Endothelial cell of umbilical vein (primary cell): ENCODE measurements around the gene DOK1. TPM values are rescaled to one million over a fixed set of nuclear protein-coding genes. Genes with fewer than 3 reads are reported as not detected.

Experiments used
- BruUV-seq: library from RNA; stranded (reverse); fragments of 400-500 nt; replicated peaks from 2 replicates; lab custom pipeline; 2021; lab: Mats Ljungman, UMichigan
- CTCF ChIA-PET: fragments of 300-600, 350-600 bp; sonication (Branson Sonifier 250); formaldehyde crosslinking; loops from one replicate; lab custom pipeline; 2021; ENCODE audit warnings: antibody characterized with exemption, inconsistent platforms; lab: Charles Lee
- POLR2A ChIA-PET: fragments of 300-600, 350-600 bp; sonication (Branson Sonifier 250); formaldehyde crosslinking; loops from one replicate; lab custom pipeline; 2021; ENCODE audit warnings: antibody characterized with exemption, inconsistent platforms; lab: Charles Lee
- DNase-seq: peaks from one replicate; pipeline ENCODE4 v3.0.0-alpha.2; 2011; ENCODE audit warnings: low read depth, low spot score
- FAIRE-seq: peaks from 2 replicates; lab custom pipeline; 2011; peaks lifted over from hg19 to GRCh38; lab: Jason Lieb, UNC
- H2AFZ ChIP-seq: 2 replicates; pipeline ENCODE4 v1.6.0; 2012; ENCODE audit warnings: low read depth, low read length, control low read depth, inconsistent platforms
- H3K27ac ChIP-seq: 2 replicates; pipeline ENCODE4 v1.5.1; 2011; ENCODE audit warnings: low read depth, mild to moderate bottlenecking, control low read depth, low read length, moderate library complexity; ENCODE audit not compliant: insufficient read depth
- H3K27me3 ChIP-seq, 2 experiments: 2 replicates each; pipeline versions ENCODE4 v1.6.0 to v1.6.1; 2011; ENCODE audit warnings: low read length in 2 of 2, mixed read lengths in 1 of 2; ENCODE audit not compliant: control insufficient read depth in 2 of 2, insufficient read depth in 2 of 2
- H3K36me3 ChIP-seq, 2 experiments: 2 replicates in 1 of 2; 3 replicates in 1 of 2; pipeline ENCODE4 v1.5.1; 2011; ENCODE audit warnings: low read length in 2 of 2, mild to moderate bottlenecking in 1 of 2, moderate library complexity in 1 of 2; ENCODE audit not compliant: control insufficient read depth in 2 of 2, insufficient read depth in 2 of 2; ENCODE audit errors: extremely low read depth in 1 of 2
- H3K4me1 ChIP-seq: 3 replicates; pipeline ENCODE4 v1.5.1; 2011; ENCODE audit warnings: mild to moderate bottlenecking, low read length; ENCODE audit not compliant: control insufficient read depth, insufficient read depth; ENCODE audit errors: extremely low read depth
- H3K4me2 ChIP-seq: 2 replicates; pipeline ENCODE4 v1.6.1; 2011; ENCODE audit warnings: low read length, control low read depth, mixed read lengths; ENCODE audit not compliant: insufficient read depth
- H3K4me3 ChIP-seq, 3 experiments: fragments of 200-600 bp in 1 of 3; sonication (generic), shearing (Covaris generic) in 1 of 3; replicated peaks in 1 of 3; 2 replicates each; pipeline ENCODE4 v1.5.1; 2011 to 2016; ENCODE audit warnings: control low read depth in 3 of 3, low read length in 3 of 3, mild to moderate bottlenecking in 2 of 3, inconsistent platforms in 1 of 3, low read depth in 1 of 3, moderate library complexity in 1 of 3; ENCODE audit not compliant: insufficient read depth in 1 of 3
- H3K79me2 ChIP-seq: 2 replicates; pipeline ENCODE4 v1.6.0; 2012; ENCODE audit warnings: low read length, inconsistent platforms; ENCODE audit not compliant: control insufficient read depth, insufficient read depth
- H3K9ac ChIP-seq: replicated peaks from 2 replicates; pipeline ENCODE3; 2011; ENCODE audit warnings: low read length, control low read depth; ENCODE audit not compliant: insufficient read depth; ENCODE audit errors: extremely low read depth
- H3K9me1 ChIP-seq: replicated peaks from 3 replicates; pipeline ENCODE4 v1.6.0; 2011; ENCODE audit warnings: mild to moderate bottlenecking, low read length; ENCODE audit not compliant: control insufficient read depth, insufficient read depth; ENCODE audit errors: extremely low read depth
- H3K9me3 ChIP-seq: replicated peaks from 2 replicates; pipeline ENCODE4 v1.5.1; 2012; ENCODE audit warnings: low read length, inconsistent platforms; ENCODE audit not compliant: control insufficient read depth, insufficient read depth
- H4K20me1 ChIP-seq: replicated peaks from 2 replicates; pipeline ENCODE3; 2011; ENCODE audit warnings: mild to moderate bottlenecking, low read length; ENCODE audit not compliant: control insufficient read depth, insufficient read depth; ENCODE audit errors: extremely low read depth
- EZH2 ChIP-seq: IDR thresholded peaks from 2 replicates; pipeline ENCODE4 v1.6.1; 2012; ENCODE audit warnings: borderline replicate concordance, low read depth, mild to moderate bottlenecking, moderate library complexity, low read length, inconsistent platforms; ENCODE audit not compliant: severe bottlenecking
- FOS ChIP-seq: IDR thresholded peaks from 2 replicates; pipeline ENCODE4 v1.6.1; 2011; ENCODE audit warnings: mild to moderate bottlenecking, low read length, moderate library complexity, borderline replicate concordance; ENCODE audit not compliant: insufficient read depth
- GATA2 ChIP-seq: IDR thresholded peaks from 2 replicates; pipeline ENCODE4 v1.7.0; 2011; ENCODE audit warnings: low read depth, mild to moderate bottlenecking, moderate library complexity, mixed read lengths, low read length; ENCODE audit not compliant: insufficient read length, insufficient read depth
- JUN ChIP-seq: IDR thresholded peaks from 2 replicates; pipeline ENCODE4 v1.6.1; 2011; ENCODE audit warnings: borderline replicate concordance, low read depth; ENCODE audit not compliant: insufficient read length, insufficient read depth
- MYC ChIP-seq: IDR thresholded peaks from one replicate; pipeline ENCODE4 v1.6.1; 2011; ENCODE audit warnings: mild to moderate bottlenecking, low read depth, low read length
- POLR2A ChIP-seq: IDR thresholded peaks from 2 replicates; pipeline ENCODE4 v1.6.1; 2012; ENCODE audit warnings: low read depth, mild to moderate bottlenecking, control low read depth, low read length
- POLR2AphosphoS5 ChIP-seq: IDR thresholded peaks from 2 replicates; pipeline ENCODE4 v1.6.1; 2012; ENCODE audit warnings: low read depth, mild to moderate bottlenecking, control low read depth, low read length, moderate library complexity; ENCODE audit not compliant: insufficient read depth
- dilution Hi-C: fragments of 300-500 bp; cut with MboI; formaldehyde crosslinking; loops from one replicate; pipeline ENCODE4 v1.15.0; 2019; ENCODE audit warnings: low sequenced_read_pairs; ENCODE audit not compliant: extremely low pct_ligation_motif_present
- intact Hi-C: fragments of 100-400 bp; cut with micrococcal nuclease; formaldehyde crosslinking; loops from one replicate; pipeline ENCODE4 v1.10.0; 2022
- polyA plus RNA-seq, 4 experiments: library from polyadenylated mRNA; depleted of rRNA in 3 of 4; stranded (reverse) in 3 of 4; unstranded in 1 of 4; fragments of >200 nt; gene quantifications; 2 replicates each; pipeline versions ENCODE4 v1.2.1 to v1.2.3, GENCODE V29; 2011 to 2012; ENCODE audit warnings: missing spikeins in 1 of 4
- total RNA-seq: library from RNA; stranded (reverse); gene quantifications from 2 replicates; pipeline ENCODE4 v1.2.3, GENCODE V29; 2021
- TF ChIP-seq, protein P1 (sequence below): IDR thresholded peaks from 2 replicates; pipeline ENCODE4 v1.6.1; 2011; ENCODE audit not compliant: insufficient read depth, insufficient read length
- TF ChIP-seq, protein P2 (sequence below), 2 donors: IDR thresholded peaks; 1 replicate in 1 of 2; 2 replicates in 1 of 2; pipeline ENCODE4 v1.5.1; 2011; ENCODE audit warnings: low read length in 2 of 2, mild to moderate bottlenecking in 2 of 2, moderate library complexity in 2 of 2, control low read depth in 1 of 2, inconsistent platforms in 1 of 2, low read depth in 1 of 2; ENCODE audit not compliant: insufficient read depth in 1 of 2; ENCODE audit errors: extremely low read depth in 1 of 2

Gene DOK1
- total and polyA plus RNA-seq, 2 donors (not counting 3 experiments of a cell fraction or from before 2014, with no cell fraction given), result 10.4 to 12.7 TPM

DNA sequence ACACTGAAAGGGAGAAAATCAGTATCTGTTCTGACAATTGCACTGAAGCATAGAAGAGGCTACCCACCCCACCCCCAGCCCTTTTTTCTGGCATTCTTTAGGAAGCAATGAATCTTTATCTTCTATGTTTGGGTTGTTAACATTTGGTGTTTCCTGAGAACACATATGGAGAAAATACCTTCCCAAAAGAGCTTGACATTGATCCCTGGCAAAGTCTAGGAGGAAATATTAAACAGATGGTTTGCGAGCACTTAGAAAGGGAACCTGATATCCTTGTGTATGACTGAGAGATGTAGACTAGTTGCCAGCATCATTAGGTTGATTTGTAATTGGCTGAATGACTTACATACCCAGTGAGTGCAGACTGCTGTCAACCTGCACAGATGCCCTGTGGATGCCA, 42.9 kb downstream of the DOK1 start:
- intact Hi-C loops, result no loop called here
- Histone ChIP-seq H3K27ac (no peak overlapping the region), H3K79me2 (no peaks in the 10 kb centered on the region), H2AFZ (no peak overlapping the region), H3K4me3 (no peak overlapping the region), H3K9me3 (no peaks in the 10 kb centered on the region), H3K27me3 (peaks cover 12 to 43% of the 10 kb centered on the region in 2 experiments), H3K9ac (no peak overlapping the region), H3K36me3 (no peaks in the 10 kb centered on the region), H3K9me1 (no peaks in the 10 kb centered on the region), H3K4me2 (no peak overlapping the region), H3K4me1 (no peaks in the 10 kb centered on the region), H4K20me1 (no peaks in the 10 kb centered on the region)
- FAIRE-seq (no peak), DNase-seq (no peak)
- ChIA-PET POLR2A (no interaction called here), CTCF (interaction anchor here (1.4 kb wide), 1 partner anchor 8 kb away, joined by 3 read pairs; no protein-coding TSS in a partner anchor)
- BruUV-seq, result no TSS peak
- dilution Hi-C loops, result no loop called here
- no peak for TF ChIP-seq MYC
- TF ChIP-seq EZH2, result no peak
- no peak for TF ChIP-seq FOS
- TF ChIP-seq, protein P1, sequence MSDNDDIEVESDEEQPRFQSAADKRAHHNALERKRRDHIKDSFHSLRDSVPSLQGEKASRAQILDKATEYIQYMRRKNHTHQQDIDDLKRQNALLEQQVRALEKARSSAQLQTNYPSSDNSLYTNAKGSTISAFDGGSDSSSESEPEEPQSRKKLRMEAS, result no peak
- TF ChIP-seq POLR2AphosphoS5, result no peak
- no peak for TF ChIP-seq GATA2
- no peak for TF ChIP-seq POLR2A
- TF ChIP-seq, protein P2, sequence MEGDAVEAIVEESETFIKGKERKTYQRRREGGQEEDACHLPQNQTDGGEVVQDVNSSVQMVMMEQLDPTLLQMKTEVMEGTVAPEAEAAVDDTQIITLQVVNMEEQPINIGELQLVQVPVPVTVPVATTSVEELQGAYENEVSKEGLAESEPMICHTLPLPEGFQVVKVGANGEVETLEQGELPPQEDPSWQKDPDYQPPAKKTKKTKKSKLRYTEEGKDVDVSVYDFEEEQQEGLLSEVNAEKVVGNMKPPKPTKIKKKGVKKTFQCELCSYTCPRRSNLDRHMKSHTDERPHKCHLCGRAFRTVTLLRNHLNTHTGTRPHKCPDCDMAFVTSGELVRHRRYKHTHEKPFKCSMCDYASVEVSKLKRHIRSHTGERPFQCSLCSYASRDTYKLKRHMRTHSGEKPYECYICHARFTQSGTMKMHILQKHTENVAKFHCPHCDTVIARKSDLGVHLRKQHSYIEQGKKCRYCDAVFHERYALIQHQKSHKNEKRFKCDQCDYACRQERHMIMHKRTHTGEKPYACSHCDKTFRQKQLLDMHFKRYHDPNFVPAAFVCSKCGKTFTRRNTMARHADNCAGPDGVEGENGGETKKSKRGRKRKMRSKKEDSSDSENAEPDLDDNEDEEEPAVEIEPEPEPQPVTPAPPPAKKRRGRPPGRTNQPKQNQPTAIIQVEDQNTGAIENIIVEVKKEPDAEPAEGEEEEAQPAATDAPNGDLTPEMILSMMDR (IDR thresholded peaks at IDR 0.05; ENCODE audit: extremely low read depth in 1 of 2, insufficient read depth in 1 of 2, low read depth in 1 of 2, low read length in 2 of 2), result no peak
- TF ChIP-seq JUN, result no peak
